GM12892 (cell line): ENCODE measurements around the gene TRIM63.

Experiments used
- POLR2A ChIP-seq: IDR thresholded peaks from 2 replicates; pipeline ENCODE4 v1.6.1; 2011; ENCODE audit warnings: low read depth, low read length, control low read depth
- POLR2AphosphoS5 ChIP-seq: IDR thresholded peaks from 2 replicates; pipeline ENCODE4 v1.6.1; 2011; ENCODE audit warnings: low read depth, low read length, control low read depth

DNA sequence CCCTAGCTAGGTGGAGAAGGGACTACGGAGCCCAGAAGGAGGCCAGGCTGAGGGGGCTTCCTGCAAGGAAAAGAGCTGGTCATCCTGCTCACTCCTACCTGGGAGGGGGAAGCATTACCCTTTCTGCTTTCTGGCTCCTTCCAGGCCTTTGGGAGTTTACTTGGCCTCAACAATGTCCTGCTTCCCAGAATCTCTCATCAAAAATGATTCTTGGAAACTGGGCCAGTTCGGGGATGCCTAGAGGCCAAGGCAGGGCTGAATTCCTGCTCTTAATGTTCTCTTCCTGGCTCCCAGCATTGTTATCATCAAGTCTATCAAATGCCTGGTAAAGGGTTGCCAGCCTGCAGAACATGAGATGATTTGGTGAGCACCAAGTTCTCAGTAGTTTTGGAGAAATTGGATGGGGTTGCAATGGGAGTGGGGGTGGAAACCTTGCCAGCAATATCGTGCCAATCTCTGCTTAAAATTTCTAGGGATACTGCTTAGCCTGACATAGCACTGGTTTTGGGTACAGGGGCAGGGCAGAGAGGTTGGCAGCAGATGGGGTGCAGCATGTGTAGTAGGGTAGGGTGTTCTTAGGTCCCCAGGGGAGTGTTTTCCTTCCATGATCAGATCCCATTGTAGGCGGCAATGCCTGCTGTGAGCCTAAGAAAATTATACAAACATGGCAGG lies 61.9 kb downstream of the TRIM63 start:
- TF ChIP-seq POLR2AphosphoS5 (no peak), POLR2A (no peak)
